Neural cell (in vitro differentiated cells): ENCODE measurements around the gene CARHSP1. TPM values are rescaled to one million over a fixed set of nuclear protein-coding genes. Genes with fewer than 3 reads are reported as not detected.

ENCODE experiments used
- H2AFZ ChIP-seq: fragments of 200-600, 300-800 bp; sonication (generic), shearing (Covaris generic); 2 replicates; pipeline ENCODE4 v1.6.0; 2014; ENCODE audit warnings: low read depth, mild to moderate bottlenecking, antibody characterized with exemption, low read length, moderate library complexity
- H3F3A ChIP-seq: fragments of 200-600 bp; shearing (Covaris generic); 2 replicates; pipeline ENCODE4 v1.6.1; 2016; ENCODE audit warnings: mild to moderate bottlenecking, moderate library complexity, mixed read lengths, antibody characterized with exemption, low read length; ENCODE audit not compliant: insufficient read depth, poor library complexity, severe bottlenecking
- H3K27ac ChIP-seq: fragments of 200-600, 300-800 bp; sonication (generic), shearing (Covaris generic); 2 replicates; pipeline ENCODE4 v1.5.1; 2014; ENCODE audit warnings: mild to moderate bottlenecking, low read length, moderate library complexity
- H3K27me3 ChIP-seq: fragments of 300-800, 200-600 bp; sonication (generic), shearing (Covaris generic); 2 replicates; pipeline ENCODE4 v1.6.0; 2014; ENCODE audit warnings: mild to moderate bottlenecking, low read depth, low read length, moderate library complexity; ENCODE audit not compliant: insufficient read depth
- H3K36me3 ChIP-seq: fragments of 300-800, 200-600 bp; sonication (generic), shearing (Covaris generic); 2 replicates; pipeline ENCODE4 v1.5.1; 2014; ENCODE audit warnings: mild to moderate bottlenecking, antibody characterized with exemption, low read length, moderate library complexity; ENCODE audit not compliant: insufficient read depth
- H3K4me2 ChIP-seq: fragments of 300-800, 200-600 bp; sonication (generic), shearing (Covaris generic); 2 replicates; pipeline ENCODE4 v1.6.0; 2014; ENCODE audit warnings: mild to moderate bottlenecking, low read length
- H3K4me3 ChIP-seq: fragments of 300-800, 200-600 bp; sonication (generic), shearing (Covaris generic); 2 replicates; pipeline ENCODE4 v1.5.1; 2014; ENCODE audit warnings: mild to moderate bottlenecking, low read length, moderate library complexity
- H3K79me2 ChIP-seq: fragments of 200-600 bp; shearing (Covaris generic); replicated peaks from 2 replicates; pipeline ENCODE4 v1.6.0; 2014; ENCODE audit warnings: mild to moderate bottlenecking, low read length, moderate library complexity; ENCODE audit not compliant: insufficient read depth
- H3K9ac ChIP-seq: fragments of 300-800, 200-600 bp; sonication (generic), shearing (Covaris generic); 2 replicates; pipeline ENCODE4 v1.6.1; 2016; ENCODE audit warnings: mild to moderate bottlenecking, low read length, mixed read lengths
- H3K9me2 ChIP-seq: fragments of 200-600 bp; shearing (Covaris generic); 2 replicates; pipeline ENCODE4 v1.6.1; 2016; ENCODE audit warnings: mild to moderate bottlenecking, low read length, mixed read lengths; ENCODE audit not compliant: insufficient read depth
- H3K9me3 ChIP-seq: fragments of 200-600, 300-800 bp; sonication (generic), shearing (Covaris generic); 2 replicates; pipeline ENCODE4 v1.6.1; 2016; ENCODE audit warnings: mild to moderate bottlenecking, mixed run types, low read length, moderate library complexity, mixed read lengths
- H4K20me1 ChIP-seq: fragments of 200-600 bp; shearing (Covaris generic); 2 replicates; pipeline ENCODE4 v1.6.1; 2016; ENCODE audit warnings: mild to moderate bottlenecking, mixed run types; ENCODE audit not compliant: insufficient read depth
- CTCF ChIP-seq: fragments of 450-650 bp; IDR thresholded peaks from 2 replicates; pipeline ENCODE4 v1.5.1; 2014; ENCODE audit warnings: antibody characterized with exemption, mild to moderate bottlenecking, moderate library complexity; ENCODE audit not compliant: poor library complexity, severe bottlenecking
- EP300 ChIP-seq: fragments of 450-650 bp; conservative IDR thresholded peaks from 2 replicates; pipeline ENCODE4 v1.6.1; 2014; ENCODE audit warnings: antibody characterized with exemption, mild to moderate bottlenecking, moderate library complexity; ENCODE audit not compliant: poor library complexity, severe bottlenecking
- EZH2 ChIP-seq: fragments of 200-600, 300-800 bp; shearing (Covaris generic), sonication (generic); IDR thresholded peaks from 2 replicates; pipeline ENCODE4 v1.6.1; 2014; ENCODE audit warnings: antibody characterized with exemption, low read length, borderline replicate concordance, mild to moderate bottlenecking; ENCODE audit not compliant: insufficient read depth, poor library complexity, severe bottlenecking
- MXI1 ChIP-seq: fragments of 450-650 bp; conservative IDR thresholded peaks from 2 replicates; pipeline ENCODE4 v1.6.1; 2014; ENCODE audit warnings: antibody characterized with exemption, mild to moderate bottlenecking; ENCODE audit not compliant: poor library complexity, severe bottlenecking
- POLR2AphosphoS5 ChIP-seq: IDR thresholded peaks from 2 replicates; pipeline ENCODE4 v1.6.1; 2012
- RAD21 ChIP-seq: fragments of 450-650 bp; conservative IDR thresholded peaks from 2 replicates; pipeline ENCODE4 v1.6.1; 2014; ENCODE audit warnings: antibody characterized with exemption, mild to moderate bottlenecking, moderate library complexity
- REST ChIP-seq: IDR thresholded peaks from 2 replicates; pipeline ENCODE4 v1.6.1; 2012; ENCODE audit warnings: borderline replicate concordance
- SMC3 ChIP-seq: fragments of 450-650 bp; conservative IDR thresholded peaks from 2 replicates; pipeline ENCODE4 v1.6.1; 2014; ENCODE audit warnings: antibody characterized with exemption, mild to moderate bottlenecking, moderate library complexity; ENCODE audit not compliant: poor library complexity
- TAF1 ChIP-seq: IDR thresholded peaks from 2 replicates; pipeline ENCODE4 v1.6.1; 2012; ENCODE audit warnings: low read depth
- polyA plus RNA-seq: library from polyadenylated mRNA; depleted of rRNA; stranded (reverse); fragments of >200 nt; gene quantifications from 2 replicates; pipeline ENCODE4 v1.2.3, GENCODE V29; 2014

Gene CARHSP1
- polyA plus RNA-seq, 1 donor from 2014 or later, result 102 TPM

GRCh38 chr16:8904018-8904430 lies 35.2 kb upstream of the CARHSP1 start:
- Histone ChIP-seq H3K4me2 (no peak overlapping the region), H4K20me1 (no peaks in the 10 kb centered on the region), H3K9me2 (no peaks in the 10 kb centered on the region), H3K36me3 (no peaks in the 10 kb centered on the region), H3K4me3 (no peak overlapping the region), H3K79me2 (no peaks in the 10 kb centered on the region), H3K27me3 (no peaks in the 10 kb centered on the region), H3F3A (no peaks in the 10 kb centered on the region), H3K9ac (no peak overlapping the region), H3K9me3 (no peaks in the 10 kb centered on the region), H2AFZ (no peak overlapping the region), H3K27ac (no peak overlapping the region)
- TF ChIP-seq EZH2 (no peak), TAF1 (no peak), REST (no peak), SMC3 (no peak), RAD21 (no peak), POLR2AphosphoS5 (no peak), MXI1 (no peak), EP300 (no peak)

GRCh38 chr16:8903004-8903403 lies 34.2 kb upstream of the CARHSP1 start:
- Histone ChIP-seq H3K79me2 (no peaks in the 10 kb centered on the region), H3F3A (no peaks in the 10 kb centered on the region), H4K20me1 (no peaks in the 10 kb centered on the region), H3K27me3 (no peaks in the 10 kb centered on the region), H3K4me3 (no peak overlapping the region), H3K27ac (no peak overlapping the region), H3K36me3 (no peaks in the 10 kb centered on the region), H3K9me2 (no peaks in the 10 kb centered on the region), H3K9me3 (no peaks in the 10 kb centered on the region), H3K4me2 (no peak overlapping the region), H2AFZ (no peak overlapping the region), H3K9ac (no peak overlapping the region)
- no peak for TF ChIP-seq CTCF
- no peak for TF ChIP-seq MXI1
- TF ChIP-seq EP300, result no peak
- TF ChIP-seq TAF1, result no peak
- TF ChIP-seq RAD21, result no peak
- no peak for TF ChIP-seq REST
- no peak for TF ChIP-seq SMC3
- TF ChIP-seq EZH2, result no peak
- no peak for TF ChIP-seq POLR2AphosphoS5
